SK-N-SH treated with all-trans-retinoic acid at 6 μM for 48 hours (cell line): ENCODE results near the gene HOXC10.

ENCODE experiments used
- ZFP30 ChIP-seq: fragments of 450-650 bp; formaldehyde crosslinking; IDR thresholded peaks from 2 replicates; pipeline ENCODE4 v1.5.0; 2022; ENCODE audit warnings: mild to moderate bottlenecking, moderate library complexity
- TF ChIP-seq, protein P1 (sequence below): fragments of 250-450 bp; sonication (Bioruptor Pico); IDR thresholded peaks from 2 replicates; pipeline ENCODE4 v1.8.0; 2021; ENCODE audit warnings: low read depth, mild to moderate bottlenecking, moderate library complexity, borderline replicate concordance

DNA sequence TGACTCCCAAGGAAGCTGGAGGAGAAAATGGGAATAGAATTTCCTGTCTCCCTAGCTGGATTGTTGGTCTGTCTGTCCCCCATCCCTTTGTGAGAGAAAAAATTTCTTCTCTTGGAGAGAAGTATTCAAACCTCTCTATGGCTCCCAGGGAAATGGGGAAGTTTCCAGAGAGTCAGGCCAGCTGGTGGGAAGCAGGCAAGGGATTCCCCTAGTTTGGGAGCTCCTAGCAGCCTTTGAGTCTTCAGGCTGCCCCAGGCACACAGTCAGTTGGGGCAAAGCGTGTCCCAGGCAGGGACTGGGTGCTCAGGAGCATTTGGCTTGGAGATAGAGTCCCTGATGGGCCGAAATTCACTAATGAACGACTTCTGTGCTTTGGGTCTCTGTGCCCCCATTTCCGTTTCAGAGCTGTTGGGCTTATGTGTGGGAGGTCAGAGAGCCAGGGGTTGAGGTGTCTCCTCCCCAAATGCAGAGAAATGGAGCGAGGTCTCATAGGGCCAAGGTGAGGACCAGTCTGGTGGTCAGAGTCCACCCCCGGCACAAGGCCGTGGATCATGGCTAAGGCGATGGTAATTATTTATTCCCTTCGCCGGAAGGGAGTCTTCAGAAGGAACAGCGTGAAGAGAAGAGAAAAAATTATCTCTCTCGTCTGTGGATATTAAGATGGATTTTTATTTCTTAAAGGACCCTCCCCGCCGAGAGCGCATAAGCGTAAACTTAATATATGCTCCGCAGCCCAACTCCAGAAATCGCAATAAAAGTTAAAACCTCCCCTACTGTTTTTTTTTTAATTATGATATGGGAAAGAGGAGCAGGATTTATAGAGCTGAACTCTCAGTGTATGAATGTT is 8.4 kb downstream of the HOXC10 start:
- TF ChIP-seq, protein P1, sequence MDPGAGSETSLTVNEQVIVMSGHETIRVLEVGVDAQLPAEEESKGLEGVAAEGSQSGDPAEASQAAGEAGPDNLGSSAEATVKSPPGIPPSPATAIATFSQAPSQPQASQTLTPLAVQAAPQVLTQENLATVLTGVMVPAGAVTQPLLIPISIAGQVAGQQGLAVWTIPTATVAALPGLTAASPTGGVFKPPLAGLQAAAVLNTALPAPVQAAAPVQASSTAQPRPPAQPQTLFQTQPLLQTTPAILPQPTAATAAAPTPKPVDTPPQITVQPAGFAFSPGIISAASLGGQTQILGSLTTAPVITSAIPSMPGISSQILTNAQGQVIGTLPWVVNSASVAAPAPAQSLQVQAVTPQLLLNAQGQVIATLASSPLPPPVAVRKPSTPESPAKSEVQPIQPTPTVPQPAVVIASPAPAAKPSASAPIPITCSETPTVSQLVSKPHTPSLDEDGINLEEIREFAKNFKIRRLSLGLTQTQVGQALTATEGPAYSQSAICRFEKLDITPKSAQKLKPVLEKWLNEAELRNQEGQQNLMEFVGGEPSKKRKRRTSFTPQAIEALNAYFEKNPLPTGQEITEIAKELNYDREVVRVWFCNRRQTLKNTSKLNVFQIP (CRISPR knock-in tag): no peak
- no peak for TF ChIP-seq ZFP30 (CRISPR knock-in tag)
